Spleen (tissue), 11 donors: ENCODE measurements around the gene XIRP2. TPM values are rescaled to one million over a fixed set of nuclear protein-coding genes. Genes with fewer than 3 reads are reported as not detected.

Experiments
- DNase-seq: peaks from one replicate; pipeline ENCODE4 v3.0.0-alpha.2; 2020
- H3K27ac ChIP-seq, 8 donors: fragments of 200-600 bp; sonication (generic) in 7 of 8; 1 replicate in 4 of 8; 2 replicates in 4 of 8; pipeline versions ENCODE4 v1.5.0 to v1.8.0; 2016 to 2021; ENCODE audit warnings: inconsistent platforms in 4 of 8, mild to moderate bottlenecking in 4 of 8, moderate library complexity in 1 of 8
- H3K27me3 ChIP-seq, 7 donors: fragments of 200-600 bp; sonication (generic) in 6 of 7; replicated peaks in 1 of 7; 1 replicate in 4 of 7; 2 replicates in 3 of 7; pipeline versions ENCODE4 v1.5.0 to v1.8.0; 2016 to 2021; ENCODE audit warnings: inconsistent platforms in 3 of 7, mild to moderate bottlenecking in 1 of 7
- H3K36me3 ChIP-seq, 6 donors: fragments of 200-600 bp; sonication (generic) in 5 of 6; 1 replicate in 4 of 6; 2 replicates in 2 of 6; pipeline versions ENCODE4 v1.5.0 to v1.8.0; 2016 to 2021; ENCODE audit warnings: inconsistent platforms in 2 of 6
- H3K4me1 ChIP-seq, 6 donors: fragments of 200-600 bp; sonication (generic) in 5 of 6; 1 replicate in 3 of 6; 2 replicates in 3 of 6; pipeline versions ENCODE4 v1.5.0 to v1.8.0; 2016 to 2021; ENCODE audit warnings: inconsistent platforms in 3 of 6
- H3K4me3 ChIP-seq, 8 donors: fragments of 200-600 bp; sonication (generic) in 7 of 8; 1 replicate in 4 of 8; 2 replicates in 4 of 8; pipeline versions ENCODE4 v1.5.0 to v1.8.0; 2016 to 2021; ENCODE audit warnings: inconsistent platforms in 4 of 8, mild to moderate bottlenecking in 4 of 8, moderate library complexity in 2 of 8
- H3K9me3 ChIP-seq, 8 donors: fragments of 200-600 bp; sonication (generic) in 7 of 8; 1 replicate in 4 of 8; 2 replicates in 4 of 8; pipeline versions ENCODE4 v1.5.0 to v1.8.0; 2016 to 2021; ENCODE audit warnings: inconsistent platforms in 4 of 8
- CTCF ChIP-seq, 11 experiments: fragments of 200-600 bp in 7 of 11; fragments of 450-650 bp in 4 of 11; sonication (generic) in 4 of 11; IDR thresholded peaks in 8 of 11; conservative IDR thresholded peaks in 3 of 11; 1 replicate in 7 of 11; 2 replicates in 4 of 11; pipeline versions ENCODE4 v1.4.0 to v1.8.0; 2016 to 2021; ENCODE audit warnings: antibody characterized with exemption in 11 of 11, inconsistent platforms in 4 of 11, mild to moderate bottlenecking in 1 of 11
- POLR2A ChIP-seq, 3 donors: fragments of 450-650 bp; IDR thresholded peaks; one replicate each; pipeline ENCODE4 v1.5.1; 2017; ENCODE audit warnings: antibody characterized with exemption in 3 of 3, mild to moderate bottlenecking in 1 of 3
- POLR2AphosphoS5 ChIP-seq, 3 donors: sonication (generic); formaldehyde crosslinking; IDR thresholded peaks; one replicate each; pipeline ENCODE4 v1.5.1; 2017; ENCODE audit warnings: antibody characterized with exemption in 3 of 3
- WGBS, 5 donors: extraction: QIAGEN DNeasy Blood & Tissue Kit in 3 of 5; methylation state at CpG; one replicate each; pipeline versions ENCODE4 v1.1.5 to v1.1.7; 2013 to 2018; 5-methylcytosine and 5-hydroxymethylcytosine counted together
- intact Hi-C: fragments of 100-400 bp; cut with DNase I; formaldehyde crosslinking; loops from one replicate; pipeline ENCODE4 v1.15.0; 2023; ENCODE audit warnings: low total_unique reads
- polyA plus RNA-seq, 3 donors: library from polyadenylated mRNA; stranded (reverse); fragments of 200-250 nt; gene quantifications; one replicate each; pipeline ENCODE4 v1.2.1, GENCODE V29; 2013
- total RNA-seq, 7 donors: library from RNA; depleted of rRNA in 3 of 7; stranded (reverse); fragments of >200 nt in 3 of 7; fragmentation: NEBNext Ultra II Directional in 4 of 7; extraction: Animal tissue kit (Norgen Biotek cat#: 25700) in 4 of 7; gene quantifications; one replicate each; pipeline versions ENCODE4 v1.1.0 to v1.2.1, GENCODE V29; 2016 to 2021
- donor health status: healthy with polysubstance abuse.
- donor health status: DM: no; HTN: no; CAD: no; lungs with moderate emphysema.
- donor health status: DM: no; HTN: no; CAD: no.
- donor health status: Bipolar disorder and iron deficiency.
- donor health status: healthy.
- donor health status: DM: no; HTN: no; CAD: no.
- donor health status: DM: yes; HTN: yes; CAD: no.

The XIRP2 gene
- total and polyA plus RNA-seq, 10 donors = 0.10 to 3.2 (median 0.47) TPM

GRCh38 chr2:166881177-166881576 lies 7.1 kb upstream of the XIRP2 start:
- H3K27me3 ChIP-seq = no peaks in the 10 kb centered on the region
- no peaks in the 10 kb centered on the region for H3K4me1 ChIP-seq
- H3K36me3 ChIP-seq = no peaks in the 10 kb centered on the region
- H3K9me3 ChIP-seq = no peaks in the 10 kb centered on the region
- intact Hi-C loops = no loop called here
- WGBS, 5 donors = 80 to 87% (median 81%) methylated on average over 1 of the region's 1 CpG
- TF ChIP-seq POLR2AphosphoS5 (IDR thresholded peaks at IDR 0.05) (no peak), POLR2A (IDR thresholded peaks at IDR 0.05) (no peak), CTCF (IDR thresholded peaks at IDR 0.05 in 8 of 11, conservative IDR thresholded peaks at IDR 0.05 in 3 of 11) (no peak)
- no peak overlapping the region for H3K4me3 ChIP-seq
- no peak for DNase-seq
- H3K27ac ChIP-seq = no peak overlapping the region

- Histone ChIP-seq H3K27ac (no peak overlapping the region), H3K27me3 (no peaks in the 10 kb centered on the region), H3K36me3 (no peaks in the 10 kb centered on the region), H3K9me3 (no peaks in the 10 kb centered on the region), H3K4me3 (no peak overlapping the region), H3K4me1 (no peaks in the 10 kb centered on the region)
- WGBS, 5 donors = 64 to 76% (median 71%) methylated on average over 3 of the region's 3 CpGs
- intact Hi-C loops = no loop called here
- TF ChIP-seq POLR2A (IDR thresholded peaks at IDR 0.05) (no peak), POLR2AphosphoS5 (IDR thresholded peaks at IDR 0.05) (no peak), CTCF (IDR thresholded peaks at IDR 0.05 in 8 of 11, conservative IDR thresholded peaks at IDR 0.05 in 3 of 11) (no peak)
- DNase-seq = no peak
Measured at GRCh38 chr2:166882851-166883250, 5.4 kb upstream of the XIRP2 start.

GRCh38 chr2:166891727-166892126 lies 3.4 kb downstream of the XIRP2 start:
- no peaks in the 10 kb centered on the region for H3K27me3 ChIP-seq
- WGBS, 5 donors = 38 to 65% (median 49%) methylated on average over 2 of the region's 2 CpGs

GRCh38 chr2:166892397-166892796 lies 4.1 kb downstream of the XIRP2 start:
- Histone ChIP-seq H3K4me3 (no peak overlapping the region), H3K36me3 (no peaks in the 10 kb centered on the region), H3K27me3 (no peaks in the 10 kb centered on the region), H3K4me1 (no peaks in the 10 kb centered on the region), H3K27ac (no peak overlapping the region), H3K9me3 (no peaks in the 10 kb centered on the region)
- intact Hi-C loops = no loop called here
- no peak for DNase-seq
- TF ChIP-seq POLR2A (IDR thresholded peaks at IDR 0.05) (no peak), CTCF (IDR thresholded peaks at IDR 0.05 in 8 of 11, conservative IDR thresholded peaks at IDR 0.05 in 3 of 11) (no peak), POLR2AphosphoS5 (IDR thresholded peaks at IDR 0.05) (no peak)

More at GRCh38 chr2:166891727-166892126, 3.4 kb downstream of the XIRP2 start:
- H3K4me1 ChIP-seq = no peaks in the 10 kb centered on the region
- H3K4me3 ChIP-seq = no peak overlapping the region
- no peak for TF ChIP-seq POLR2A (IDR thresholded peaks at IDR 0.05)
- TF ChIP-seq POLR2AphosphoS5 (IDR thresholded peaks at IDR 0.05) = no peak
- no peak for TF ChIP-seq CTCF (IDR thresholded peaks at IDR 0.05 in 8 of 11, conservative IDR thresholded peaks at IDR 0.05 in 3 of 11)
- intact Hi-C loops = no loop called here
- H3K36me3 ChIP-seq = no peaks in the 10 kb centered on the region
- no peak overlapping the region for H3K27ac ChIP-seq
- no peaks in the 10 kb centered on the region for H3K9me3 ChIP-seq
- DNase-seq = no peak
